Upper lobe of left lung (tissue), 6 donors: ENCODE measurements around the gene THYN1. TPM values are rescaled to one million over a fixed set of nuclear protein-coding genes. Genes with fewer than 3 reads are reported as not detected.

Experiments
- ATAC-seq, 2 donors: fragments of 200-7000 bp; cut with Tn5 transposase; one replicate each; pipeline ENCODE4 v1.9.1; 2022; ENCODE audit warnings: mild to moderate bottlenecking in 2 of 2, moderate library complexity in 2 of 2; ENCODE audit not compliant: low FRiP score in 2 of 2
- DNase-seq, 2 donors: peaks; one replicate each; pipeline ENCODE4 v3.0.0-alpha.2; 2019 to 2020
- H3K27ac ChIP-seq, 4 donors: fragments of 200-600 bp; sonication (generic); one replicate each; pipeline ENCODE4 v1.5.1; 2016 to 2019
- H3K27me3 ChIP-seq, 4 donors: fragments of 200-600 bp; sonication (generic); one replicate each; pipeline ENCODE4 v1.5.1; 2017 to 2019
- H3K36me3 ChIP-seq, 4 donors: fragments of 200-600 bp; sonication (generic); one replicate each; pipeline ENCODE4 v1.5.1; 2016 to 2019
- H3K4me1 ChIP-seq, 4 donors: fragments of 200-600 bp; sonication (generic); one replicate each; pipeline ENCODE4 v1.5.1; 2018 to 2019
- H3K4me3 ChIP-seq, 4 donors: fragments of 200-600 bp; sonication (generic); one replicate each; pipeline ENCODE4 v1.5.1; 2017 to 2019; ENCODE audit warnings: mild to moderate bottlenecking in 2 of 4, moderate library complexity in 1 of 4
- H3K9me3 ChIP-seq, 4 donors: fragments of 200-600 bp; sonication (generic); one replicate each; pipeline ENCODE4 v1.5.1; 2018 to 2019
- CTCF ChIP-seq, 6 experiments: fragments of 450-650 bp in 4 of 6; fragments of 200-600 bp in 2 of 6; sonication (generic) in 2 of 6; IDR thresholded peaks; one replicate each; pipeline ENCODE4 v1.5.1; 2016 to 2019; ENCODE audit warnings: antibody characterized with exemption in 6 of 6
- EP300 ChIP-seq, 4 donors: sonication (generic); formaldehyde crosslinking; IDR thresholded peaks; one replicate each; pipeline ENCODE4 v1.5.1; 2017; ENCODE audit warnings: antibody characterized with exemption in 4 of 4, control low read depth in 2 of 4
- POLR2A ChIP-seq, 4 donors: fragments of 450-650 bp; IDR thresholded peaks; one replicate each; pipeline ENCODE4 v1.5.1; 2016 to 2017; ENCODE audit warnings: antibody characterized with exemption in 4 of 4, mild to moderate bottlenecking in 2 of 4
- POLR2AphosphoS5 ChIP-seq, 2 donors: sonication (generic); formaldehyde crosslinking; IDR thresholded peaks; one replicate each; pipeline ENCODE4 v1.5.1; 2017; ENCODE audit warnings: antibody characterized with exemption in 2 of 2
- WGBS, 2 donors: methylation state at CpG; one replicate each; pipeline ENCODE4 v1.1.5; 2017 to 2018; 5-methylcytosine and 5-hydroxymethylcytosine counted together
- total RNA-seq, 6 donors: library from RNA; depleted of rRNA in 4 of 6; stranded (reverse); fragments of >200 nt in 4 of 6; gene quantifications; one replicate each; pipeline versions ENCODE4 v1.1.0 to v1.2.1, GENCODE V29; 2016 to 2021
- donor health status: DM: no; HTN: no; CAD: no; lungs with moderate emphysema.
- donor health status: DM: no; HTN: yes; CAD: no; lungs with severe emphysema.

Gene THYN1
- total RNA-seq, result 10 to 100 TPM; 23.2 to 39.8 (median 34.2) TPM

GRCh38 chr11:134253188-134253993 is at the start of gene THYN1, which contains the start of gene ACAD8:
TSS of gene THYN1 (minus strand) at chr11:134253352. CDS start at chr11:134252882, 470 bp downstream.
TSS of gene ACAD8 (plus strand) at chr11:134253568. CDS start at chr11:134253601, 33 bp downstream.
- TF ChIP-seq EP300 (IDR thresholded peaks at IDR 0.05), result no peak
- TF ChIP-seq CTCF (IDR thresholded peaks at IDR 0.05), result peak; percentile 45 to 75 (median 64)
- peak; percentile 78 to 91 for TF ChIP-seq POLR2AphosphoS5 (IDR thresholded peaks at IDR 0.05)
- peak in 2 of 4 donors; percentile 71 to 86 for TF ChIP-seq POLR2A (IDR thresholded peaks at IDR 0.05)
- H3K27me3 ChIP-seq, result no peaks in the 10 kb centered on the region
- H3K9me3 ChIP-seq, result no peaks in the 10 kb centered on the region
- 0 to 2% methylated on average over 13 to 39 of the region's 70 CpGs for WGBS, 2 donors
- H3K4me1 ChIP-seq, result peaks cover 19 to 30% (median 22%) of the 10 kb centered on the region in 4 donors
- ATAC-seq (peak; percentile 99 to 100), DNase-seq (peak; percentile 95 to 98)
- H3K36me3 ChIP-seq, result peaks cover 0 to 44% (median 18%) of the 10 kb centered on the region in 4 donors
- H3K27ac ChIP-seq, result peak within 1 kb of the TSS; percentile 75 to 88 (median 86)
- peak within 1 kb of the TSS; percentile 85 to 98 (median 90) for H3K4me3 ChIP-seq

GRCh38 chr11:134294664-134295063 is 41.5 kb upstream of the THYN1 start:
- Histone ChIP-seq H3K36me3 (no peaks in the 10 kb centered on the region), H3K9me3 (no peaks in the 10 kb centered on the region), H3K27me3 (no peaks in the 10 kb centered on the region), H3K4me3 (no peak overlapping the region), H3K4me1 (no peaks in the 10 kb centered on the region), H3K27ac (no peak overlapping the region)
- DNase-seq (no peak), ATAC-seq (no peak)
- no peak for TF ChIP-seq EP300 (IDR thresholded peaks at IDR 0.05)
- no peak for TF ChIP-seq POLR2A (IDR thresholded peaks at IDR 0.05)
- TF ChIP-seq POLR2AphosphoS5 (IDR thresholded peaks at IDR 0.05), result no peak
- TF ChIP-seq CTCF (IDR thresholded peaks at IDR 0.05), result no peak
- WGBS, 2 donors, result 85 to 93% methylated on average over 9 of the region's 9 CpGs

GRCh38 chr11:134293119-134294113 is 40.3 kb upstream of the THYN1 start:
- ATAC-seq, result peak; percentile 14 to 53
- no peak overlapping the region for H3K4me3 ChIP-seq
- H3K36me3 ChIP-seq, result no peaks in the 10 kb centered on the region
- peak in 1 of 2 donors; percentile 66 for DNase-seq
- WGBS, 2 donors, result 76 to 80% methylated on average over 20 of the region's 20 CpGs
- H3K9me3 ChIP-seq, result no peaks in the 10 kb centered on the region
- TF ChIP-seq CTCF (IDR thresholded peaks at IDR 0.05) (no peak), EP300 (IDR thresholded peaks at IDR 0.05) (no peak), POLR2A (IDR thresholded peaks at IDR 0.05) (no peak), POLR2AphosphoS5 (IDR thresholded peaks at IDR 0.05) (no peak)
- no peaks in the 10 kb centered on the region for H3K27me3 ChIP-seq
- H3K27ac ChIP-seq, result no peak overlapping the region
- H3K4me1 ChIP-seq, result no peaks in the 10 kb centered on the region

- no peaks in the 10 kb centered on the region for H3K4me1 ChIP-seq
- H3K27me3 ChIP-seq, result no peaks in the 10 kb centered on the region
- no peak overlapping the region for H3K4me3 ChIP-seq
- ATAC-seq (no peak), DNase-seq (peak in 1 of 2 donors; percentile 66)
- H3K36me3 ChIP-seq, result no peaks in the 10 kb centered on the region
- no peaks in the 10 kb centered on the region for H3K9me3 ChIP-seq
- WGBS, 2 donors, result 89 to 95% methylated on average over 13 to 15 of the region's 15 CpGs
- no peak overlapping the region for H3K27ac ChIP-seq
- no peak for TF ChIP-seq POLR2A (IDR thresholded peaks at IDR 0.05)
- no peak for TF ChIP-seq POLR2AphosphoS5 (IDR thresholded peaks at IDR 0.05)
- no peak for TF ChIP-seq EP300 (IDR thresholded peaks at IDR 0.05)
- TF ChIP-seq CTCF (IDR thresholded peaks at IDR 0.05), result no peak
Measured at GRCh38 chr11:134292661-134293060, 39.5 kb upstream of the THYN1 start.
